ENCODE measurements around the gene USH2A. TPM values are rescaled to one million over a fixed set of nuclear protein-coding genes. Genes with fewer than 3 reads are reported as not detected.

USH2A gene
- total RNA-seq, 2 donors from 2014 or later, result not detected

- no peak for ATAC-seq
- no peaks in the 10 kb centered on the region for H3K27me3 Mint-ChIP-seq
- H3K4me1 Mint-ChIP-seq (ENCODE audit: low read depth in 2 of 2), result no peaks in the 10 kb centered on the region
- H3K4me3 Mint-ChIP-seq, result no peak overlapping the region
- no peak overlapping the region for H3K27ac Mint-ChIP-seq
- DNase-seq (ENCODE audit: low spot score), result no peak
- peaks cover 4% of the 10 kb centered on the region for H3K36me3 Mint-ChIP-seq
- H3K9me3 Mint-ChIP-seq, result no peaks in the 10 kb centered on the region
These were observed 841.4 kb downstream of the USH2A start for GRCh38 chr1:215581896-215582295.
